GM12873 (cell line): ENCODE results near the gene INSIG2.

Experiments used
- TF ChIP-seq, protein P1 (sequence below): IDR thresholded peaks from 2 replicates; pipeline ENCODE4 v1.5.1; 2012; ENCODE audit warnings: low read depth, mild to moderate bottlenecking, moderate library complexity, low read length, control low read depth; ENCODE audit not compliant: insufficient read depth; ENCODE audit errors: missing control alignments

The INSIG2 gene

GRCh38 chr2:118105497-118105896 is 17.2 kb downstream of the INSIG2 start:
- TF ChIP-seq, protein P1, sequence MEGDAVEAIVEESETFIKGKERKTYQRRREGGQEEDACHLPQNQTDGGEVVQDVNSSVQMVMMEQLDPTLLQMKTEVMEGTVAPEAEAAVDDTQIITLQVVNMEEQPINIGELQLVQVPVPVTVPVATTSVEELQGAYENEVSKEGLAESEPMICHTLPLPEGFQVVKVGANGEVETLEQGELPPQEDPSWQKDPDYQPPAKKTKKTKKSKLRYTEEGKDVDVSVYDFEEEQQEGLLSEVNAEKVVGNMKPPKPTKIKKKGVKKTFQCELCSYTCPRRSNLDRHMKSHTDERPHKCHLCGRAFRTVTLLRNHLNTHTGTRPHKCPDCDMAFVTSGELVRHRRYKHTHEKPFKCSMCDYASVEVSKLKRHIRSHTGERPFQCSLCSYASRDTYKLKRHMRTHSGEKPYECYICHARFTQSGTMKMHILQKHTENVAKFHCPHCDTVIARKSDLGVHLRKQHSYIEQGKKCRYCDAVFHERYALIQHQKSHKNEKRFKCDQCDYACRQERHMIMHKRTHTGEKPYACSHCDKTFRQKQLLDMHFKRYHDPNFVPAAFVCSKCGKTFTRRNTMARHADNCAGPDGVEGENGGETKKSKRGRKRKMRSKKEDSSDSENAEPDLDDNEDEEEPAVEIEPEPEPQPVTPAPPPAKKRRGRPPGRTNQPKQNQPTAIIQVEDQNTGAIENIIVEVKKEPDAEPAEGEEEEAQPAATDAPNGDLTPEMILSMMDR: no peak

- TF ChIP-seq, protein P1: no peak
Observed at GRCh38 chr2:118106926-118107325, 18.7 kb downstream of the INSIG2 start.

DNA sequence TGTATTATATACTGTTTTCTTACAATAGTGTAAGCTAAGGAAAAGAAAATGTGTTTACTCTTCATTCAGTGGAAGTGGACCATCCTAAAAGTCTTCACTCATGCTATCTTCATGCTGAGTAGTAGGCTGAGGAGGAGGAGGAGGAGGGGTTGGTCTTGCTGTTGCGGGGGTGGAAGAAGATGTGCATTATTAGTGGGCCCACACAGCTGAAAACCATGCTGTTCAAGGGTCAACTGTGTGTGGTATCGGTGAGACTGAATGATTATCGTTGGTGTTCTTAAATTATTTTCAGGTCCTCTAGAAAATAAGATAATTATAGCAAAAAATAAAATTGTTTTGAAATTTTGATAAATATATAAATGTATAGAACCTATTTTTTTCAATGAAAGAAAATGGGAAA is 22.0 kb downstream of the INSIG2 start:
- TF ChIP-seq, protein P1: no peak

DNA sequence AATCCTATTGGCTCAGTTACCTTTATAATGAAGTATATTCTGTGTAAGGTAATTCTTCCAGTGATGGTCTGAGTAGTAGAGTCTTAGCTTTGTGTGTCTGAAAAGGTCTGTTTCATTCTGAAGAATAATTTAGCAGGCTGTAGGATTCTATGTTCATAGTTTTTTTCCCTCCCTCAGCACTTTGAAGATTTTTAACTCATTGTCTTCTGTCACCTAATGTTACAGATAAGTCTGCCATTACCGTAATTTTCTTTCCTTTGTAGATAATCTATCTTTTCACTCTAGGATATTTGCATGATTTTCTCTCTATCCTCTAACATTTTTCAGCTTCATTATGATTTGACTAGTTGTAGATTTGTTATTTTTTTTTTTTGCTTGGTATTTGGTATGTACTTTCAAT is 22.7 kb downstream of the INSIG2 start:
- TF ChIP-seq, protein P1: no peak

GRCh38 chr2:118112771-118113334 is 24.6 kb downstream of the INSIG2 start:
- TF ChIP-seq, protein P1: no peak

GRCh38 chr2:118114863-118115262 is 26.6 kb downstream of the INSIG2 start:
- TF ChIP-seq, protein P1: no peak

DNA sequence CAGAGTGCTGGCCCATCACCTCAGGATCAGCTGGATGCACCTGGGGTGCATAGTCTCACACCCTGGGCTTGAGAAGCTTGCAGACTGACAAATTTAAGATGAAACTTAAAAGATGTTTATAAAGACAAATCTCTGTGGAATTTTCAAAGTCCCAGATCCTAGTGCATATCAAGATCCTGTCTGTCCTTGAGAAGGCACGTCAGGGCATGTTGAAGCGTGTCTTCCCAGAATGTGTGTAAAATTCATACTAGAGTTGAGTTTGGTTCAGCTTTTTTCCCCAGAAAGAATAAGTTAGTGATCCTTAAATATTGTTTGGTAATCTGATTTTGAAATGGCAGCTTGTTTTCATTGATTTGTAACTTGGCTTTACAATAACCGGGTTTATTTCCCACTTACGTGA is 27.5 kb downstream of the INSIG2 start:
- TF ChIP-seq, protein P1: no peak

GRCh38 chr2:118118479-118118878 is 30.2 kb downstream of the INSIG2 start:
- TF ChIP-seq, protein P1: no peak
